K562 (cell line): ENCODE measurements around the gene KIF21A. TPM values are rescaled to one million over a fixed set of nuclear protein-coding genes. Genes with fewer than 3 reads are reported as not detected.

Experiments used
- ATAC-seq: fragments of 200-7000 bp; cut with Tn5 transposase; 3 replicates; pipeline ENCODE4 v1.9.1; 2020; ENCODE audit warnings: moderate library complexity
- BruUV-seq: library from RNA; stranded (reverse); fragments of 400-500 nt; replicated peaks from 2 replicates; lab custom pipeline; 2021; lab: Mats Ljungman, UMichigan
- CTCF ChIA-PET: fragments of 300-600 bp; formaldehyde crosslinking; extraction: SDS; loops from one replicate; lab custom pipeline; 2021; ENCODE audit warnings: low intra/inter-chr PET ratio; lab: Yijun Ruan, JAX
- POLR2A ChIA-PET: fragments of 300-600, 350-650 bp; sonication (Branson Sonifier 250); formaldehyde crosslinking; extraction: SDS; loops from one replicate; lab custom pipeline; 2021; ENCODE audit warnings: antibody characterized with exemption, inconsistent platforms; lab: Yijun Ruan, JAX
- DNase-seq, 4 experiments: peaks; one replicate each; pipeline versions ENCODE4 v3.0.0 to v3.0.0-alpha.2; 2011 to 2018; ENCODE audit warnings: low spot score in 3 of 4, mixed read lengths in 3 of 4; ENCODE audit errors: extremely low read depth in 1 of 4
- FAIRE-seq: peaks from 2 replicates; lab custom pipeline; 2011; peaks lifted over from hg19 to GRCh38; lab: Jason Lieb, UNC
- H2AFZ ChIP-seq: 2 replicates; pipeline ENCODE4 v1.6.0; 2011; ENCODE audit warnings: low read depth, low read length, control low read depth, inconsistent platforms
- H3K27ac ChIP-seq: fragments of 200-600 bp; 3 replicates; pipeline ENCODE4 v1.8.0; 2011; ENCODE audit warnings: low read depth, mild to moderate bottlenecking, control low read depth, inconsistent platforms, low read length, moderate library complexity, mixed read lengths; ENCODE audit errors: extremely low read depth
- H3K27me3 ChIP-seq, 2 experiments: fragments of 300-600 bp in 1 of 2; 2 replicates in 1 of 2; 3 replicates in 1 of 2; pipeline versions ENCODE4 v1.6.0 to v1.8.0; 2011; ENCODE audit warnings: inconsistent platforms in 2 of 2, low read length in 2 of 2, mild to moderate bottlenecking in 1 of 2, mixed read lengths in 1 of 2, moderate library complexity in 1 of 2; ENCODE audit not compliant: control insufficient read depth in 2 of 2, insufficient read depth in 2 of 2
- H3K36me3 ChIP-seq: fragments of 300-600 bp; 3 replicates; pipeline ENCODE4 v1.8.0; 2011; ENCODE audit warnings: mild to moderate bottlenecking, low read length, inconsistent platforms; ENCODE audit not compliant: control insufficient read depth, insufficient read depth
- H3K4me1 ChIP-seq, 2 experiments: fragments of 200-600 bp in 1 of 2; replicated peaks in 1 of 2; 2 replicates in 1 of 2; 3 replicates in 1 of 2; pipeline versions ENCODE4 v1.5.1 to v1.8.0; 2011; ENCODE audit warnings: inconsistent platforms in 2 of 2, low read length in 2 of 2, mild to moderate bottlenecking in 1 of 2, mixed read lengths in 1 of 2, moderate library complexity in 1 of 2; ENCODE audit not compliant: control insufficient read depth in 2 of 2, insufficient read depth in 2 of 2
- H3K4me2 ChIP-seq: 2 replicates; pipeline ENCODE4 v1.6.1; 2011; ENCODE audit warnings: low read length, control low read depth, inconsistent platforms, mixed read lengths; ENCODE audit not compliant: insufficient read depth
- H3K4me3 ChIP-seq: fragments of 200-600 bp; sonication (generic), shearing (Covaris generic); 2 replicates; pipeline ENCODE4 v1.5.1; 2016; ENCODE audit warnings: control low read depth, inconsistent platforms
- H3K79me2 ChIP-seq: fragments of 200-600 bp; 3 replicates; pipeline ENCODE4 v1.8.0; 2011; ENCODE audit warnings: low read length, inconsistent platforms; ENCODE audit not compliant: control insufficient read depth, insufficient read depth
- H3K9ac ChIP-seq, 2 experiments: 2 replicates each; pipeline versions ENCODE4 v1.6.0 to v1.6.1; 2011; ENCODE audit warnings: low read depth in 2 of 2, low read length in 2 of 2, control low read depth in 1 of 2, inconsistent platforms in 1 of 2, mild to moderate bottlenecking in 1 of 2, mixed read lengths in 1 of 2; ENCODE audit not compliant: insufficient read depth in 1 of 2
- H3K9me1 ChIP-seq: one replicate; pipeline ENCODE4 v1.6.0; 2011; ENCODE audit warnings: inconsistent platforms, mild to moderate bottlenecking, low read length, moderate library complexity; ENCODE audit not compliant: control insufficient read depth, insufficient read depth
- H3K9me3 ChIP-seq: replicated peaks from 2 replicates; pipeline ENCODE4 v1.5.1; 2011; ENCODE audit warnings: low read depth, low read length, inconsistent platforms; ENCODE audit not compliant: control insufficient read depth, insufficient read depth
- H4K20me1 ChIP-seq: replicated peaks from 2 replicates; pipeline ENCODE4 v1.6.1; 2011; ENCODE audit warnings: low read length, inconsistent platforms, mixed read lengths; ENCODE audit not compliant: control insufficient read depth, insufficient read depth
- ARID2 ChIP-seq: fragments of 450-650 bp; IDR thresholded peaks from 2 replicates; pipeline ENCODE4 v1.6.1; 2017; ENCODE audit warnings: antibody characterized with exemption, mild to moderate bottlenecking
- BRD4 ChIP-seq: fragments of 200-600 bp; sonication (generic); IDR thresholded peaks from 2 replicates; pipeline ENCODE4 v1.6.1; 2017; ENCODE audit warnings: inconsistent platforms
- CEBPG ChIP-seq, 3 experiments: fragments of 200-800 bp in 1 of 3; sonication (Bioruptor generic) in 1 of 3; sonication (generic) in 1 of 3; formaldehyde crosslinking in 1 of 3; IDR thresholded peaks in 2 of 3; conservative IDR thresholded peaks in 1 of 3; 2 replicates each; pipeline versions ENCODE4 v1.6.1 to v1.8.0; 2016 to 2022; ENCODE audit warnings: missing compliant biosample characterization in 2 of 3, missing genetic modification characterization in 2 of 3, mild to moderate bottlenecking in 1 of 3, missing genetic modification reagents in 1 of 3
- GTF2E2 ChIP-seq: fragments of 200-800 bp; sonication (Bioruptor generic); IDR thresholded peaks from 2 replicates; pipeline ENCODE4 v1.6.1; 2016; ENCODE audit warnings: missing genetic modification characterization, missing compliant biosample characterization
- NCOA1 ChIP-seq: fragments of 450-650 bp; IDR thresholded peaks from 2 replicates; pipeline ENCODE4 v1.6.1; 2016; ENCODE audit warnings: low read depth
- NELFE ChIP-seq: IDR thresholded peaks from 2 replicates; pipeline ENCODE4 v1.6.1; 2011; ENCODE audit warnings: mild to moderate bottlenecking; ENCODE audit not compliant: insufficient read depth, insufficient read length
- STAT5B ChIP-seq: fragments of 250-450 bp; sonication (Bioruptor Pico); IDR thresholded peaks from 2 replicates; pipeline ENCODE4 v1.8.0; 2021; ENCODE audit warnings: mild to moderate bottlenecking, inconsistent platforms
- TCF3 ChIP-seq: sonication (generic); formaldehyde crosslinking; IDR thresholded peaks from 2 replicates; pipeline ENCODE4 v1.4.0; 2020; ENCODE audit warnings: mild to moderate bottlenecking, missing genetic modification reagents
- ZNF184 ChIP-seq: sonication (generic); formaldehyde crosslinking; IDR thresholded peaks from 2 replicates; pipeline ENCODE4 v1.5.0; 2020; ENCODE audit warnings: missing genetic modification reagents
- WGBS: fragments of 100-300 bp; shearing (Covaris generic); methylation state at CpG from one replicate; pipeline ENCODE4 v1.1.6; 2016; ENCODE audit warnings: low coverage, mixed read lengths; ENCODE audit not compliant: insufficient coverage; ENCODE audit errors: missing lambda C conversion rate; 5-methylcytosine and 5-hydroxymethylcytosine counted together
- in situ Hi-C: fragments of 300-500 bp; cut with MboI; formaldehyde crosslinking; loops from 4 replicates; pipeline ENCODE4 v1.15.0; 2018; ENCODE audit warnings: inconsistent platforms, mixed read lengths
- intact Hi-C: fragments of 100-400 bp; cut with micrococcal nuclease; formaldehyde crosslinking; loops from 2 replicates; pipeline ENCODE4 v1.14.2; 2022
- polyA plus RNA-seq, 8 experiments: library from polyadenylated mRNA; depleted of rRNA in 4 of 8; stranded (reverse) in 5 of 8; unstranded in 3 of 8; fragments of >200 nt; fragmentation: Nextera tagmentation in 2 of 8; fragmentation: Illumina TruSeq in 1 of 8; extraction: Ambion mirVana in 2 of 8; extraction: Trizol in 1 of 8; gene quantifications; 2 replicates each; pipeline versions ENCODE4 v1.2.1 to v1.2.3, GENCODE V29; 2011 to 2014; ENCODE audit warnings: inconsistent platforms in 1 of 8, missing spikeins in 1 of 8
- total RNA-seq, 7 experiments: library from RNA; depleted of rRNA in 6 of 7; stranded (reverse); fragments of >200 nt in 6 of 7; fragmentation: Illumina TruSeq in 2 of 7; extraction: Trizol in 2 of 7; gene quantifications; 2 replicates each; pipeline versions ENCODE4 v1.2.1 to v1.2.3, GENCODE V29; 2011 to 2021; ENCODE audit warnings: low replicate concordance in 1 of 7
- TF ChIP-seq, protein P1 (sequence below): fragments of 250-450 bp; sonication (Bioruptor Pico); IDR thresholded peaks from 2 replicates; pipeline ENCODE4 v1.5.0; 2021
- TF ChIP-seq, protein P2 (sequence below): sonication (generic); formaldehyde crosslinking; IDR thresholded peaks from 2 replicates; pipeline ENCODE4 v1.4.0; 2020; ENCODE audit warnings: mild to moderate bottlenecking, missing genetic modification reagents
- TF ChIP-seq, protein P3 (sequence below): fragments of 450-650 bp; formaldehyde crosslinking; IDR thresholded peaks from 2 replicates; pipeline ENCODE4 v1.4.0; 2020; ENCODE audit warnings: mild to moderate bottlenecking, mixed read lengths
- TF ChIP-seq, protein P4 (sequence below): fragments of 250-450 bp; sonication (Bioruptor Pico); IDR thresholded peaks from 2 replicates; pipeline ENCODE4 v1.4.0; 2020; ENCODE audit warnings: borderline replicate concordance

KIF21A gene
- total and polyA plus RNA-seq, 9 of the 15 experiments (the other 6 are each of a cell fraction or from before 2014, with no cell fraction given): 17.7 to 45.0 (median 30.3) TPM

DNA sequence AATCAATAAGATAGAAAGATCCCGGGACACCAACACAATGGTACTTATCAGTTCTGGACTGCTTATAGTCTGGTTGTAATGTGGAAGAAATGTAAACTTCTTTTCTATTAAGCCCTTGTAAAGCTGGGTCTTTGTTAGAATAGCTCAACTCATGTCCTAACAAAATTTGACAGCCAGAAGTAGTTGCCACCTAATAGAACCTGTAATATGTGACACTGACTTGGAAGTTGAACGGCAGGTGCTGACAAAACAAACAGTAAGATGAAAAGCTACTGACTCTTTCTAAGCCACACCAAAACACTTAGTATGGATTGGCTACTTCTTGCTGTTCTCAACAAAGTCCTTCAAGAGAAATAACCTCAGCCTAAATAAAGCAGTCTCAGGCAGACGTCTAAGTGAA, 56.6 kb downstream of the KIF21A start:
- 69% methylated on average over 3 of the region's 3 CpGs for WGBS
- no peaks in the 10 kb centered on the region for H3K4me1 ChIP-seq
- ChIA-PET CTCF (no interaction called here), POLR2A (interaction anchor here (1.1 kb wide), 1 partner anchor 42 kb away, joined by 3 read pairs; no protein-coding TSS in a partner anchor)
- no peaks in the 10 kb centered on the region for H3K27me3 ChIP-seq
- FAIRE-seq (no peak), DNase-seq (no peak), ATAC-seq (no peak)
- in situ Hi-C loops: no loop called here
- intact Hi-C loops: no loop called here
- TF ChIP-seq, protein P1, sequence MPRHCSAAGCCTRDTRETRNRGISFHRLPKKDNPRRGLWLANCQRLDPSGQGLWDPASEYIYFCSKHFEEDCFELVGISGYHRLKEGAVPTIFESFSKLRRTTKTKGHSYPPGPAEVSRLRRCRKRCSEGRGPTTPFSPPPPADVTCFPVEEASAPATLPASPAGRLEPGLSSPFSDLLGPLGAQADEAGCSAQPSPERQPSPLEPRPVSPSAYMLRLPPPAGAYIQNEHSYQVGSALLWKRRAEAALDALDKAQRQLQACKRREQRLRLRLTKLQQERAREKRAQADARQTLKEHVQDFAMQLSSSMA (CRISPR knock-in tag): no peak
- no peak for TF ChIP-seq STAT5B (CRISPR knock-in tag)
- TF ChIP-seq ARID2: no peak
- no peak for TF ChIP-seq NCOA1
- TF ChIP-seq, protein P2, sequence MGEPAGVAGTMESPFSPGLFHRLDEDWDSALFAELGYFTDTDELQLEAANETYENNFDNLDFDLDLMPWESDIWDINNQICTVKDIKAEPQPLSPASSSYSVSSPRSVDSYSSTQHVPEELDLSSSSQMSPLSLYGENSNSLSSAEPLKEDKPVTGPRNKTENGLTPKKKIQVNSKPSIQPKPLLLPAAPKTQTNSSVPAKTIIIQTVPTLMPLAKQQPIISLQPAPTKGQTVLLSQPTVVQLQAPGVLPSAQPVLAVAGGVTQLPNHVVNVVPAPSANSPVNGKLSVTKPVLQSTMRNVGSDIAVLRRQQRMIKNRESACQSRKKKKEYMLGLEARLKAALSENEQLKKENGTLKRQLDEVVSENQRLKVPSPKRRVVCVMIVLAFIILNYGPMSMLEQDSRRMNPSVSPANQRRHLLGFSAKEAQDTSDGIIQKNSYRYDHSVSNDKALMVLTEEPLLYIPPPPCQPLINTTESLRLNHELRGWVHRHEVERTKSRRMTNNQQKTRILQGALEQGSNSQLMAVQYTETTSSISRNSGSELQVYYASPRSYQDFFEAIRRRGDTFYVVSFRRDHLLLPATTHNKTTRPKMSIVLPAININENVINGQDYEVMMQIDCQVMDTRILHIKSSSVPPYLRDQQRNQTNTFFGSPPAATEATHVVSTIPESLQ (CRISPR knock-in tag): no peak
- TF ChIP-seq CEBPG (CRISPR knock-in tag; IDR thresholded peaks at IDR 0.05): no peak
- TF ChIP-seq CEBPG (tag; conservative IDR thresholded peaks at IDR 0.05 in 1 of 2, IDR thresholded peaks at IDR 0.05 in 1 of 2): no peak
- TF ChIP-seq, protein P3, sequence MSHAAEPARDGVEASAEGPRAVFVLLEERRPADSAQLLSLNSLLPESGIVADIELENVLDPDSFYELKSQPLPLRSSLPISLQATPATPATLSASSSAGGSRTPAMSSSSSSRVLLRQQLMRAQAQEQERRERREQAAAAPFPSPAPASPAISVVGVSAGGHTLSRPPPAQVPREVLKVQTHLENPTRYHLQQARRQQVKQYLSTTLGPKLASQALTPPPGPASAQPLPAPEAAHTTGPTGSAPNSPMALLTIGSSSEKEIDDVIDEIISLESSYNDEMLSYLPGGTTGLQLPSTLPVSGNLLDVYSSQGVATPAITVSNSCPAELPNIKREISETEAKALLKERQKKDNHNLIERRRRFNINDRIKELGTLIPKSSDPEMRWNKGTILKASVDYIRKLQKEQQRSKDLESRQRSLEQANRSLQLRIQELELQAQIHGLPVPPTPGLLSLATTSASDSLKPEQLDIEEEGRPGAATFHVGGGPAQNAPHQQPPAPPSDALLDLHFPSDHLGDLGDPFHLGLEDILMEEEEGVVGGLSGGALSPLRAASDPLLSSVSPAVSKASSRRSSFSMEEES (CRISPR knock-in tag): no peak
- TF ChIP-seq, protein P4, sequence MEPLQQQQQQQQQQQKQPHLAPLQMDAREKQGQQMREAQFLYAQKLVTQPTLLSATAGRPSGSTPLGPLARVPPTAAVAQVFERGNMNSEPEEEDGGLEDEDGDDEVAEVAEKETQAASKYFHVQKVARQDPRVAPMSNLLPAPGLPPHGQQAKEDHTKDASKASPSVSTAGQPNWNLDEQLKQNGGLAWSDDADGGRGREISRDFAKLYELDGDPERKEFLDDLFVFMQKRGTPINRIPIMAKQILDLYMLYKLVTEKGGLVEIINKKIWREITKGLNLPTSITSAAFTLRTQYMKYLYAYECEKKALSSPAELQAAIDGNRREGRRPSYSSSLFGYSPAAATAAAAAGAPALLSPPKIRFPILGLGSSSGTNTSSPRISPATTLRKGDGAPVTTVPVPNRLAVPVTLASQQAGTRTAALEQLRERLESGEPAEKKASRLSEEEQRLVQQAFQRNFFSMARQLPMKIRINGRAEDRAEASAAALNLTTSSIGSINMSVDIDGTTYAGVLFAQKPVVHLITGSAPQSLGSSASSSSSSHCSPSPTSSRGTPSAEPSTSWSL: no peak
- TF ChIP-seq NELFE: no peak
- TF ChIP-seq TCF3 (CRISPR knock-in tag): no peak
- TF ChIP-seq ZNF184 (CRISPR knock-in tag): no peak
- TF ChIP-seq BRD4: no peak
- no peak for TF ChIP-seq GTF2E2 (tag)
- H3K79me2 ChIP-seq: peaks cover 6% of the 10 kb centered on the region; the same call in 1 of the 3 replicates
- no peak overlapping the region for H3K9ac ChIP-seq
- H3K9me3 ChIP-seq: no peaks in the 10 kb centered on the region
- no peak overlapping the region for H3K27ac ChIP-seq
- no TSS peak for BruUV-seq
- H3K4me3 ChIP-seq: no peak overlapping the region
- no peaks in the 10 kb centered on the region for H3K36me3 ChIP-seq
- no peak overlapping the region for H2AFZ ChIP-seq
- H4K20me1 ChIP-seq: peaks cover 3% of the 10 kb centered on the region; the same call in 1 of the 2 replicates
- no peak overlapping the region for H3K4me2 ChIP-seq
- no peaks in the 10 kb centered on the region for H3K9me1 ChIP-seq
